COLO829 (cell line): ENCODE results near the gene NUAK2.

ENCODE experiments used
- DNase-seq: peaks from one replicate; pipeline ENCODE4 v3.0.0; 2012; ENCODE audit warnings: low spot score

The NUAK2 gene

GRCh38 chr1:205256951-205257625 is 64.5 kb downstream of the NUAK2 start:
- DNase-seq = no peak

DNA sequence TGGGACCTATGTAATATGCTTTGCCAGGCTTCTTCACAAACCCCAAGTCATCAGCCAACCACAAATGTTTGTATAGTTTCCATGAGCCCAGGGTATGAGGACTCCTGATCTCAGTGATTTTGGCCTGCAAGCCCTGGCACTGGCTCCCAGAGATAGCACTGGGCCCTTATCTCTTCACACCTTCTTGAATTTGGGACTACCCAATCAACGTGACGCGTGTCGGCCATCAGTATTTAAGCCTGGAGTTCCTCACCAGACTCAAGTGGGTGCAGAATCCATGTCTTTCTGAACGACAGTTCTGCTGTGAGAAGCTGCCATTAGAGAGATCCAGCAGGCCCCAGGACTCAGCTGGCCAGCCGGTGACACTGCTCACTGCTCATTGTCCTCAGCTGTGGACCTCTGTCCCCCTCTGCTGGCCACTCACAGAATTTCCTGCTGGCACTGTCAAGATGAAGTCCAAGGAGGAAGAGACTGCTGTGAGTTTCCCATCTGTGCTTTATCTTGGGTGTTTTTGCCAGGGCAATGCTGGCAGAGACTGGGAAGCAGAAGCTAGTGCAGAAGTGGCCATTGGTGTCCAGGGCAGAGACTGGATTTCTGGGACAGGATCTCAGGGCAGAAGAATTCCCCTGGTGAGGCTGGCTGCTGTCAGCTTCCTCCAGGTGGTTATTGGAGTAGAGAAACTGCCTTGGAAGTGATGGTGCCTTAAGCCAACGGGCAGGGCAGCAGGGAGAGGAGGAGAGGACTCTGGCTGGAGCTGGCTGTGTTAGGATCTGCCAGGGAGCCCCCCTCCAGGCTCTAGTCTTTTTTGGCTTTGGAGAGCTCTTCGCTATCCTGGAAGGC is 65.4 kb downstream of the NUAK2 start:
- peak; percentile 92 for DNase-seq
